Ramos (cell line): ENCODE measurements around the gene ZFYVE1.
"Not testable (repeated sequence)": the region's sequence is repeated elsewhere in the genome, so short reads cannot be mapped to it uniquely, and the experiment has no call there.

Source experiments
- in situ Hi-C: fragments of 300-500 bp; cut with MboI; formaldehyde crosslinking; loops from one replicate; pipeline ENCODE4 v1.14.3; 2022; ENCODE audit warnings: low sequenced_read_pairs; ENCODE audit not compliant: unreplicated experiment

Gene ZFYVE1

GRCh38 chr14:72961579-72962335, 65.1 kb downstream of the ZFYVE1 start:
- in situ Hi-C loops = no loop called here

GRCh38 chr14:72961016-72961415, 65.9 kb downstream of the ZFYVE1 start:
- in situ Hi-C loops = not testable (repeated sequence)

GRCh38 chr14:72958548-72958947, 68.4 kb downstream of the ZFYVE1 start:
- in situ Hi-C loops = no loop called here

- in situ Hi-C loops = no loop called here
Measured at GRCh38 chr14:72957213-72957612, 69.7 kb downstream of the ZFYVE1 start.

- in situ Hi-C loops = not testable (repeated sequence)
Measured at GRCh38 chr14:72956741-72957140, 70.2 kb downstream of the ZFYVE1 start.

- in situ Hi-C loops = no loop called here
Measured at GRCh38 chr14:72952171-72952570, 74.7 kb downstream of the ZFYVE1 start.

GRCh38 chr14:72948481-72949138, 78.3 kb downstream of the ZFYVE1 start:
- in situ Hi-C loops = no loop called here

- in situ Hi-C loops = no loop called here
Measured at GRCh38 chr14:72947366-72948160, 79.3 kb downstream of the ZFYVE1 start.

- in situ Hi-C loops = no loop called here
Measured at GRCh38 chr14:72946491-72946890, 80.4 kb downstream of the ZFYVE1 start.

- in situ Hi-C loops = no loop called here
Measured at GRCh38 chr14:72945356-72946027, 81.4 kb downstream of the ZFYVE1 start.

GRCh38 chr14:72943876-72944430, 83.0 kb downstream of the ZFYVE1 start:
- in situ Hi-C loops = no loop called here

- in situ Hi-C loops = no loop called here
Measured at GRCh38 chr14:72942934-72943333, 84.0 kb downstream of the ZFYVE1 start.

- in situ Hi-C loops = no loop called here
Measured at GRCh38 chr14:72941286-72941985, 85.5 kb downstream of the ZFYVE1 start.

GRCh38 chr14:72939630-72940029, 87.3 kb downstream of the ZFYVE1 start:
- in situ Hi-C loops = no loop called here

GRCh38 chr14:72932893-72933292, 94.0 kb downstream of the ZFYVE1 start:
- in situ Hi-C loops = no loop called here

- in situ Hi-C loops = no loop called here
Measured at GRCh38 chr14:72929316-72930080, 97.4 kb downstream of the ZFYVE1 start.

- in situ Hi-C loops = no loop called here
Measured at GRCh38 chr14:72928872-72929271, 98.0 kb downstream of the ZFYVE1 start.

GRCh38 chr14:72926292-72927028, 100.4 kb downstream of the ZFYVE1 start, which contains the start of gene DCAF4:
DCAF4 (plus strand) TSS chr14:72926464; CDS start chr14:72937979, 11,515 bp downstream.
- in situ Hi-C loops = no loop called here
